ENCODE results near the gene NDUFV1. TPM values are rescaled to one million over a fixed set of nuclear protein-coding genes. Genes with fewer than 3 reads are reported as not detected.
"Not testable (repeated sequence)": the region's sequence is repeated elsewhere in the genome, so short reads cannot be mapped to it uniquely, and the experiment has no call there.

NDUFV1 gene
- total RNA-seq, 1 donor from 2014 or later: 128 TPM

DNA sequence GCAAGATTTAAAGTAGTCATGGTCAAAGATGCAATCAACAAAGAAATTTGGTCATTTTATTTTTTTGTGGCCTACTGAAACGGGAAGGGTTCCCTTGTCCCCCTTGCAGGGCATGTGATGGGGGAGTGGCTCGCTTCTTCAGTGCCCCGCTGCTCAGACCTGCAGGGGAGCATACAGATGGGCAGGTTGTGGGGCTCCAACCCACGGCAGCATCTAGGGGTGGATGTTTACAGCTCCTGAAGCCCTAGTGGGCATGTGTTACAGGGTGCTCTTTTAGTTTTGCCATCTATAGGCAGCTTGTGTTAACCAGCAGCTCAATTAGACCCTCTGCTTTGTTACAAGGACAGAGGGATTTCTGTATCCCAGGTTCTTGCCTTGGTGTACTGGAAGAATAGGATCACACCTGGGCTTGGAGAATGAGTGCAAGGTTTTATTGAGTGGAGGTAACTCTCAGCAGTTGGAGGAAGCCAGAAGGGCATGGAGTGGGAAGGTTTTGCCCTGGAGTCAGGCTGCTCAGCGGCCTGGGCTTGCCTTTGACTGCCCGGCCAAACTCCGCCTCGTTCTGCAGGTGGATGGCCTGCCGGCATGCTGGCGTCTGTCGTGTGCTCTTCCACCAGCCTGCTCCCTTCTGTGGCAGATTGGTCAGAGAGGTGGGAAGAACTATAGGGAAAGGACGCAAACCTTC lies 13.7 kb upstream of the NDUFV1 start:
- Histone ChIP-seq H3K27ac (peak overlapping the region; percentile 74 to 84), H3K4me3 (no peak overlapping the region), H3K36me3 (peaks cover 6 to 9% of the 10 kb centered on the region in 2 donors), H3K4me1 (peaks cover 3 to 18% of the 10 kb centered on the region in 2 donors), H3K9me3 (no peaks in the 10 kb centered on the region), H3K27me3 (no peaks in the 10 kb centered on the region)
- intact Hi-C loops (cut with DNase I): no loop called here
- no peak for DNase-seq (ENCODE audit: low spot score in 2 of 2)
- no peak for TF ChIP-seq CTCF (IDR thresholded peaks at IDR 0.05)

DNA sequence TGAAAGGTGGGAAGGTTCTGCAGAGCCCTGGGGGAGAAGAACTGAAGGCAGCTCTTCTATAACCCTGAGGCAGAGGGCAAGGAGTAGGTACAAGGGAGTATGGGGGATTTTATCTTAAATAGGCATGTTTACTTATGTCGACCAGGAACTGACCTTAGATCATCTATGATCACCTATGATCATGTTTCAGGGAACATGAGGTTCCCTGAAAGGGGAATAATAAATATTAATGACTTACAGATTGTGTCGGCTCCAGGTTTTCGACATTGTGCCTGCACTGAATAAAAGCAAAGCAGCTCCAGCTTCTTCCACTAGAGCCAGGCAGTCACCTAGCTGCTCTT lies 13.2 kb upstream of the NDUFV1 start:
- no peak for DNase-seq (ENCODE audit: low spot score in 2 of 2)
- Histone ChIP-seq H3K36me3 (peaks cover 5 to 6% of the 10 kb centered on the region in 2 donors), H3K9me3 (no peaks in the 10 kb centered on the region), H3K27me3 (no peaks in the 10 kb centered on the region), H3K4me3 (no peak overlapping the region), H3K27ac (peak overlapping the region; percentile 74 to 84), H3K4me1 (peaks cover 3 to 18% of the 10 kb centered on the region in 2 donors)
- intact Hi-C loops (cut with DNase I): no loop called here
- no peak for TF ChIP-seq CTCF (IDR thresholded peaks at IDR 0.05)

- H3K9me3 ChIP-seq: no peaks in the 10 kb centered on the region
- intact Hi-C loops (cut with DNase I): no loop called here
- DNase-seq (ENCODE audit: low spot score in 2 of 2): no peak
- H3K4me1 ChIP-seq: peaks cover 3 to 18% of the 10 kb centered on the region in 2 donors
- no peak overlapping the region for H3K4me3 ChIP-seq
- H3K27ac ChIP-seq: peak overlapping the region; percentile 74 to 84
- H3K27me3 ChIP-seq: no peaks in the 10 kb centered on the region
- TF ChIP-seq CTCF (IDR thresholded peaks at IDR 0.05): no peak
- H3K36me3 ChIP-seq: no peaks in the 10 kb centered on the region
Observed at GRCh38 chr11:67594480-67594879, 12.3 kb upstream of the NDUFV1 start.

- Histone ChIP-seq H3K27ac (no peak overlapping the region), H3K4me3 (no peak overlapping the region), H3K27me3 (no peaks in the 10 kb centered on the region), H3K4me1 (peaks cover 3 to 18% of the 10 kb centered on the region in 2 donors), H3K9me3 (no peaks in the 10 kb centered on the region), H3K36me3 (no peaks in the 10 kb centered on the region)
- no peak for TF ChIP-seq CTCF (IDR thresholded peaks at IDR 0.05)
- intact Hi-C loops (cut with DNase I): no loop called here
- DNase-seq (ENCODE audit: low spot score in 2 of 2): no peak
Observed at GRCh38 chr11:67596753-67597300, 9.9 kb upstream of the NDUFV1 start.

DNA sequence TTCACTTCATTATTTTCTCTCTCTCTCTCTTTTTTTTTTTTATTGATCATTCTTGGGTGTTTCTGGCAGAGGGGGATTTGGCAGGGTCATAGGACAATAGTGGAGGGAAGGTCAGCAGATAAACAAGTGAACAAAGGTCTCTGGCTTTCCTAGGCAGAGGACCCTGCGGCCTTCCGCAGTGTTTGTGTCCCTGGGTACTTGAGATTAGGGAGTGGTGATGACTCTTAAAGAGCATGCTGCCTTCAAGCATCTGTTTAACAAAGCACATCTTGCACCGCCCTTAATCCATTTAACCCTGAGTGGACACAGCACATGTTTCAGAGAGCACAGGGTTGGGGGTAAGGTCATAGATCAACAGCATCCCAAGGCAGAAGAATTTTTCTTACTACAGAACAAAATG lies 9.3 kb upstream of the NDUFV1 start:
- H3K4me1 ChIP-seq: peaks cover 3 to 18% of the 10 kb centered on the region in 2 donors
- DNase-seq (ENCODE audit: low spot score in 2 of 2); H3K36me3 ChIP-seq; H3K9me3 ChIP-seq; H3K27me3 ChIP-seq; H3K4me3 ChIP-seq; H3K27ac ChIP-seq; intact Hi-C loops (cut with DNase I): not testable (repeated sequence)

DNA sequence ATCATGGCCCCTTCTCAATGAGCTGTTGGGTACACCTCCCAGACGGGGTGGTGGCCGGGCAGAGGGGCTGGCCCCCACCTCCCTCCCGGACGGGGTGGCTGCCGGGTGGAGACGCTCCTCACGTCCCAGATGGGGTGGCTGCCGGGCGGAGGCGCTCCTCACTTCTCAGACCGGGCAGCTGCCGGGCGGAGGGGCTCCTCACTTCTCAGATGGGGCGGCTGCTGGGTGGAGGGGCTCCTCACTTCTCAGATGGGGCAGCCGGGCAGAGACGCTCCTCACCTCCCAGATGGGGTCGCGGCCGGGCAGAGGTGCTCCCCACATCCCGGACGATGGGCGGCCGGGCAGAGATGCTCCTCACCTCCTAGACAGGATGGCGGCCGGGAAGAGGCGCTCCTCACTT lies 8.8 kb upstream of the NDUFV1 start:
- H3K27me3 ChIP-seq; DNase-seq (ENCODE audit: low spot score in 2 of 2); H3K9me3 ChIP-seq; intact Hi-C loops (cut with DNase I); H3K27ac ChIP-seq; H3K36me3 ChIP-seq; H3K4me3 ChIP-seq: not testable (repeated sequence)
- H3K4me1 ChIP-seq: peaks cover 3 to 16% of the 10 kb centered on the region in 2 donors
